Measurements from ENCODE around the gene ZFAND2A.
"Not testable (repeated sequence)": the region's sequence is repeated elsewhere in the genome, so short reads cannot be mapped to it uniquely, and the experiment has no call there.

- TF ChIP-seq CTCF, POLR2A (IDR thresholded peaks at IDR 0.05): not testable (repeated sequence)
Observed at GRCh38 chr7:1143031-1143430, 17.0 kb downstream of the ZFAND2A start.
